HepG2 (cell line): Measurements from ENCODE around the gene HMGN4. TPM values are rescaled to one million over a fixed set of nuclear protein-coding genes. Genes with fewer than 3 reads are reported as not detected.

Experiments
- AKAP8 ChIP-seq: sonication (generic); formaldehyde crosslinking; IDR thresholded peaks from 2 replicates; pipeline ENCODE4 v1.5.1; 2020; ENCODE audit warnings: mild to moderate bottlenecking, missing genetic modification reagents
- BORCS8-MEF2B ChIP-seq: sonication (generic); formaldehyde crosslinking; IDR thresholded peaks from 2 replicates; pipeline ENCODE4 v1.8.0; 2022; ENCODE audit warnings: mild to moderate bottlenecking, missing genetic modification reagents
- GPN1 ChIP-seq: sonication (generic); formaldehyde crosslinking; IDR thresholded peaks from 2 replicates; pipeline ENCODE4 v1.5.1; 2020; ENCODE audit warnings: missing genetic modification reagents, borderline replicate concordance
- MLLT10 ChIP-seq: sonication (generic); formaldehyde crosslinking; IDR thresholded peaks from 2 replicates; pipeline ENCODE4 v1.4.0; 2020; ENCODE audit warnings: missing genetic modification reagents
- MTF1 ChIP-seq: sonication (generic); formaldehyde crosslinking; IDR thresholded peaks from 2 replicates; pipeline ENCODE4 v1.5.0; 2020; ENCODE audit warnings: missing genetic modification reagents
- NRL ChIP-seq: sonication (generic); formaldehyde crosslinking; IDR thresholded peaks from 2 replicates; pipeline ENCODE4 v1.5.0; 2020; ENCODE audit warnings: missing genetic modification reagents, mild to moderate bottlenecking, moderate library complexity, borderline replicate concordance
- ZBTB7A ChIP-seq: sonication (generic); formaldehyde crosslinking; IDR thresholded peaks from 2 replicates; pipeline ENCODE4 v1.8.0; 2022; ENCODE audit warnings: mild to moderate bottlenecking, missing genetic modification reagents
- ZNF407 ChIP-seq: sonication (generic); formaldehyde crosslinking; IDR thresholded peaks from one replicate; pipeline ENCODE4 v1.5.1; 2020; ENCODE audit warnings: mild to moderate bottlenecking, missing genetic modification reagents; ENCODE audit errors: not compliant biosample characterization
- ZNF570 ChIP-seq: sonication (generic); formaldehyde crosslinking; IDR thresholded peaks from 2 replicates; pipeline ENCODE4 v1.4.0; 2020; ENCODE audit warnings: mild to moderate bottlenecking, missing genetic modification reagents, borderline replicate concordance
- ZNF644 ChIP-seq: IDR thresholded peaks from 2 replicates; pipeline ENCODE4 v1.6.1; 2016; ENCODE audit warnings: low read depth
- ZNF7 ChIP-seq: IDR thresholded peaks from 2 replicates; pipeline ENCODE4 v1.6.1; 2016; ENCODE audit warnings: missing biosample characterization, missing genetic modification reagents
- ZNF724P ChIP-seq: sonication (generic); formaldehyde crosslinking; IDR thresholded peaks from 2 replicates; pipeline ENCODE4 v1.8.0; 2022; ENCODE audit warnings: missing genetic modification reagents, borderline replicate concordance
- ZNF839 ChIP-seq: sonication (generic); formaldehyde crosslinking; IDR thresholded peaks from 2 replicates; pipeline ENCODE4 v1.4.0; 2020; ENCODE audit warnings: missing genetic modification reagents, mild to moderate bottlenecking, borderline replicate concordance
- polyA plus RNA-seq, 8 experiments: library from polyadenylated mRNA; depleted of rRNA in 3 of 8; stranded (reverse) in 7 of 8; unstranded in 1 of 8; fragments of >200 nt; fragmentation: Illumina TruSeq in 4 of 8; extraction: Trizol in 4 of 8; gene quantifications; 2 replicates each; pipeline versions ENCODE4 v1.2.1 to v1.2.3, GENCODE V29; 2011 to 2016; ENCODE audit warnings: low read depth in 4 of 8, missing spikeins in 1 of 8, mixed read lengths in 1 of 8; ENCODE audit not compliant: insufficient read depth in 1 of 8
- total RNA-seq, 5 experiments: library from RNA; depleted of rRNA; stranded (reverse); fragments of >200 nt; fragmentation: Illumina TruSeq; extraction: Trizol; gene quantifications; 2 replicates each; pipeline ENCODE4 v1.2.3, GENCODE V29; 2016; ENCODE audit warnings: low read depth in 1 of 5
- TF ChIP-seq, protein P1 (sequence below): sonication (generic); formaldehyde crosslinking; IDR thresholded peaks from 2 replicates; pipeline ENCODE4 v1.8.0; 2022; ENCODE audit warnings: mild to moderate bottlenecking, missing genetic modification reagents
- TF ChIP-seq, protein P2 (sequence below): sonication (generic); formaldehyde crosslinking; IDR thresholded peaks from 2 replicates; pipeline ENCODE4 v1.5.1; 2020; ENCODE audit warnings: mild to moderate bottlenecking, moderate library complexity, missing genetic modification reagents
- TF ChIP-seq, protein P3 (sequence below): sonication (generic); formaldehyde crosslinking; IDR thresholded peaks from 2 replicates; pipeline ENCODE4 v1.4.0; 2020; ENCODE audit warnings: low read depth, mild to moderate bottlenecking, missing genetic modification reagents

Gene HMGN4
- total and polyA plus RNA-seq, 2 of the 13 experiments (the other 11 are each of a cell fraction or from before 2014, with no cell fraction given) = 39.9 to 52.1 TPM

GRCh38 chr6:26537846-26538571 lies at the start of gene HMGN4 (continued):
- no peak for TF ChIP-seq ZNF570 (CRISPR knock-in tag)
- no peak for TF ChIP-seq MLLT10 (CRISPR knock-in tag)
- peak; percentile 48 for TF ChIP-seq BORCS8-MEF2B (CRISPR knock-in tag)
- no peak for TF ChIP-seq ZNF407 (CRISPR knock-in tag)
- no peak for TF ChIP-seq NRL (CRISPR knock-in tag)
- TF ChIP-seq ZNF644 (CRISPR knock-in tag) = no peak
- TF ChIP-seq ZBTB7A (CRISPR knock-in tag) = no peak
- TF ChIP-seq ZNF7 (CRISPR knock-in tag) = no peak
- TF ChIP-seq, protein P1, sequence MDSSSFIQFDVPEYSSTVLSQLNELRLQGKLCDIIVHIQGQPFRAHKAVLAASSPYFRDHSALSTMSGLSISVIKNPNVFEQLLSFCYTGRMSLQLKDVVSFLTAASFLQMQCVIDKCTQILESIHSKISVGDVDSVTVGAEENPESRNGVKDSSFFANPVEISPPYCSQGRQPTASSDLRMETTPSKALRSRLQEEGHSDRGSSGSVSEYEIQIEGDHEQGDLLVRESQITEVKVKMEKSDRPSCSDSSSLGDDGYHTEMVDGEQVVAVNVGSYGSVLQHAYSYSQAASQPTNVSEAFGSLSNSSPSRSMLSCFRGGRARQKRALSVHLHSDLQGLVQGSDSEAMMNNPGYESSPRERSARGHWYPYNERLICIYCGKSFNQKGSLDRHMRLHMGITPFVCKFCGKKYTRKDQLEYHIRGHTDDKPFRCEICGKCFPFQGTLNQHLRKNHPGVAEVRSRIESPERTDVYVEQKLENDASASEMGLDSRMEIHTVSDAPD = no peak
- TF ChIP-seq, protein P2, sequence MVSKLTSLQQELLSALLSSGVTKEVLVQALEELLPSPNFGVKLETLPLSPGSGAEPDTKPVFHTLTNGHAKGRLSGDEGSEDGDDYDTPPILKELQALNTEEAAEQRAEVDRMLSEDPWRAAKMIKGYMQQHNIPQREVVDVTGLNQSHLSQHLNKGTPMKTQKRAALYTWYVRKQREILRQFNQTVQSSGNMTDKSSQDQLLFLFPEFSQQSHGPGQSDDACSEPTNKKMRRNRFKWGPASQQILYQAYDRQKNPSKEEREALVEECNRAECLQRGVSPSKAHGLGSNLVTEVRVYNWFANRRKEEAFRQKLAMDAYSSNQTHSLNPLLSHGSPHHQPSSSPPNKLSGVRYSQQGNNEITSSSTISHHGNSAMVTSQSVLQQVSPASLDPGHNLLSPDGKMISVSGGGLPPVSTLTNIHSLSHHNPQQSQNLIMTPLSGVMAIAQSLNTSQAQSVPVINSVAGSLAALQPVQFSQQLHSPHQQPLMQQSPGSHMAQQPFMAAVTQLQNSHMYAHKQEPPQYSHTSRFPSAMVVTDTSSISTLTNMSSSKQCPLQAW (CRISPR knock-in tag) = no peak
- TF ChIP-seq ZNF724P (CRISPR knock-in tag) = no peak; the same call in 1 of the 2 replicates
- no peak for TF ChIP-seq AKAP8
- TF ChIP-seq MTF1 (CRISPR knock-in tag) = peak; percentile 62; the same call in 1 of the 2 replicates
- TF ChIP-seq ZNF839 = peak; percentile 96
- TF ChIP-seq, protein P3, sequence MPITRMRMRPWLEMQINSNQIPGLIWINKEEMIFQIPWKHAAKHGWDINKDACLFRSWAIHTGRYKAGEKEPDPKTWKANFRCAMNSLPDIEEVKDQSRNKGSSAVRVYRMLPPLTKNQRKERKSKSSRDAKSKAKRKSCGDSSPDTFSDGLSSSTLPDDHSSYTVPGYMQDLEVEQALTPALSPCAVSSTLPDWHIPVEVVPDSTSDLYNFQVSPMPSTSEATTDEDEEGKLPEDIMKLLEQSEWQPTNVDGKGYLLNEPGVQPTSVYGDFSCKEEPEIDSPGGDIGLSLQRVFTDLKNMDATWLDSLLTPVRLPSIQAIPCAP = 0 out of 2 replicates have a peak, but pooled peaks have one; percentile 16
- peak; percentile 58 for TF ChIP-seq GPN1 (CRISPR knock-in tag)
